GM11168 (cell line): ENCODE measurements around the gene ARHGEF17.

Experiments
- in situ Hi-C: fragments of 300-500 bp; cut with MboI; formaldehyde crosslinking; loops from one replicate; pipeline ENCODE4 v1.12.0; 2022; ENCODE audit warnings: low sequenced_read_pairs; ENCODE audit not compliant: unreplicated experiment

Gene ARHGEF17

GRCh38 chr11:73367482-73368024 lies 59.5 kb downstream of the ARHGEF17 start:
- in situ Hi-C loops = no loop called here

- in situ Hi-C loops = no loop called here
Measured at GRCh38 chr11:73372375-73372993, 64.4 kb downstream of the ARHGEF17 start.

- in situ Hi-C loops = no loop called here
Measured at GRCh38 chr11:73374151-73374550, 66.1 kb downstream of the ARHGEF17 start.

GRCh38 chr11:73375830-73376159 lies 67.7 kb downstream of the ARHGEF17 start:
- in situ Hi-C loops = no loop called here

GRCh38 chr11:73376160-73376802 lies 68.2 kb downstream of the ARHGEF17 start, which contains the start of gene RELT:
TSS of gene RELT (plus strand) at chr11:73376399. CDS start at chr11:73389137, 12,738 bp downstream.
- in situ Hi-C loops = no loop called here

GRCh38 chr11:73376803-73377629 lies 68.9 kb downstream of the ARHGEF17 start:
- in situ Hi-C loops = no loop called here

- in situ Hi-C loops = no loop called here
Measured at GRCh38 chr11:73379189-73379880, 71.3 kb downstream of the ARHGEF17 start.

- in situ Hi-C loops = no loop called here
Measured at GRCh38 chr11:73380331-73380730, 72.3 kb downstream of the ARHGEF17 start.

- in situ Hi-C loops = no loop called here
Measured at GRCh38 chr11:73380897-73381410, 72.9 kb downstream of the ARHGEF17 start.

- in situ Hi-C loops = no loop called here
Measured at GRCh38 chr11:73381589-73381988, 73.5 kb downstream of the ARHGEF17 start.

GRCh38 chr11:73382183-73382582 lies 74.1 kb downstream of the ARHGEF17 start:
- in situ Hi-C loops = no loop called here

GRCh38 chr11:73382747-73383146 lies 74.7 kb downstream of the ARHGEF17 start:
- in situ Hi-C loops = no loop called here

GRCh38 chr11:73383249-73384124 lies 75.4 kb downstream of the ARHGEF17 start:
- in situ Hi-C loops = no loop called here

- in situ Hi-C loops = no loop called here
Measured at GRCh38 chr11:73384125-73384441, 76.0 kb downstream of the ARHGEF17 start.

GRCh38 chr11:73384531-73384871 lies 76.4 kb downstream of the ARHGEF17 start:
- in situ Hi-C loops = no loop called here

- in situ Hi-C loops = no loop called here
Measured at GRCh38 chr11:73384872-73385689, 77.0 kb downstream of the ARHGEF17 start.

- in situ Hi-C loops = no loop called here
Measured at GRCh38 chr11:73386016-73386415, 77.9 kb downstream of the ARHGEF17 start.

- in situ Hi-C loops = no loop called here
Measured at GRCh38 chr11:73386546-73386945, 78.5 kb downstream of the ARHGEF17 start.
